Osteocyte (in vitro differentiated cells): ENCODE data around the gene GPC3. TPM values are rescaled to one million over a fixed set of nuclear protein-coding genes. Genes with fewer than 3 reads are reported as not detected.

Source experiments
- DNase-seq: peaks from one replicate; pipeline ENCODE4 v3.0.0; 2021; ENCODE audit warnings: mixed read lengths; ENCODE audit not compliant: unreplicated experiment; ENCODE audit errors: extremely low spot score
- H3K27ac Mint-ChIP-seq: one replicate; pipeline ENCODE4 v1.8.0; 2021; ENCODE audit warnings: mild to moderate bottlenecking, mixed read lengths; ENCODE audit not compliant: unreplicated experiment
- H3K27me3 Mint-ChIP-seq: one replicate; pipeline ENCODE4 v1.8.0; 2021; ENCODE audit warnings: mixed read lengths; ENCODE audit not compliant: unreplicated experiment
- H3K36me3 Mint-ChIP-seq: one replicate; pipeline ENCODE4 v1.8.0; 2021; ENCODE audit warnings: mixed read lengths; ENCODE audit not compliant: unreplicated experiment
- H3K4me1 Mint-ChIP-seq: one replicate; pipeline ENCODE4 v1.8.0; 2021; ENCODE audit warnings: mixed read lengths; ENCODE audit not compliant: unreplicated experiment
- H3K4me3 Mint-ChIP-seq: one replicate; pipeline ENCODE4 v1.8.0; 2021; ENCODE audit warnings: mild to moderate bottlenecking, moderate library complexity, mixed read lengths; ENCODE audit not compliant: unreplicated experiment
- H3K9me3 Mint-ChIP-seq: one replicate; pipeline ENCODE4 v1.8.0; 2021; ENCODE audit warnings: mixed read lengths; ENCODE audit not compliant: unreplicated experiment
- CTCF ChIP-seq: fragments of 200-600 bp; sonication (generic); IDR thresholded peaks from 2 replicates; pipeline ENCODE4 v1.5.0; 2021; ENCODE audit warnings: antibody characterized with exemption, mild to moderate bottlenecking, moderate library complexity
- total RNA-seq: library from RNA; stranded (reverse); gene quantifications from 2 replicates; pipeline ENCODE4 v1.2.1, GENCODE V29; 2021

GPC3 gene
- total RNA-seq, 1 donor from 2014 or later, result 19.6 TPM

GRCh38 chrX:133576876-133577275 is 408.5 kb downstream of the GPC3 start:
- no peaks in the 10 kb centered on the region for H3K36me3 Mint-ChIP-seq

GRCh38 chrX:133575501-133576136 is 409.8 kb downstream of the GPC3 start:
- no peak overlapping the region for H3K27ac Mint-ChIP-seq

More at GRCh38 chrX:133576876-133577275, 408.5 kb downstream of the GPC3 start:
- Mint-ChIP-seq H3K9me3 (peaks cover 18% of the 10 kb centered on the region), H3K27ac (no peak overlapping the region), H3K27me3 (peaks cover 3% of the 10 kb centered on the region), H3K4me1 (peaks cover 12% of the 10 kb centered on the region), H3K4me3 (no peak overlapping the region)
- no peak for DNase-seq
- TF ChIP-seq CTCF, result no peak

GRCh38 chrX:133574716-133575115 is 410.7 kb downstream of the GPC3 start:
- Mint-ChIP-seq H3K36me3 (no peaks in the 10 kb centered on the region), H3K27me3 (peaks cover 3% of the 10 kb centered on the region), H3K27ac (no peak overlapping the region), H3K4me1 (peaks cover 1% of the 10 kb centered on the region), H3K9me3 (peaks cover 19% of the 10 kb centered on the region), H3K4me3 (no peak overlapping the region)
- DNase-seq, result no peak
- TF ChIP-seq CTCF, result no peak

More at GRCh38 chrX:133575501-133576136, 409.8 kb downstream of the GPC3 start:
- Mint-ChIP-seq H3K36me3 (no peaks in the 10 kb centered on the region), H3K9me3 (peaks cover 19% of the 10 kb centered on the region), H3K27me3 (peaks cover 3% of the 10 kb centered on the region), H3K4me1 (peaks cover 10% of the 10 kb centered on the region), H3K4me3 (no peak overlapping the region)
- DNase-seq, result no peak
- TF ChIP-seq CTCF, result no peak

- no peaks in the 10 kb centered on the region for H3K27me3 Mint-ChIP-seq
- DNase-seq, result no peak
- peaks cover 19% of the 10 kb centered on the region for H3K9me3 Mint-ChIP-seq
- no peak for TF ChIP-seq CTCF
- H3K4me3 Mint-ChIP-seq, result no peak overlapping the region
- peaks cover 9% of the 10 kb centered on the region for H3K4me1 Mint-ChIP-seq
- no peak overlapping the region for H3K27ac Mint-ChIP-seq
- no peaks in the 10 kb centered on the region for H3K36me3 Mint-ChIP-seq
Measured at GRCh38 chrX:133570549-133570948, 414.8 kb downstream of the GPC3 start.

- H3K4me1 Mint-ChIP-seq, result peaks cover 9% of the 10 kb centered on the region
- H3K27ac Mint-ChIP-seq, result no peak overlapping the region
- no peak for DNase-seq
- H3K36me3 Mint-ChIP-seq, result no peaks in the 10 kb centered on the region
- H3K27me3 Mint-ChIP-seq, result no peaks in the 10 kb centered on the region
- TF ChIP-seq CTCF, result no peak
- H3K4me3 Mint-ChIP-seq, result no peak overlapping the region
- H3K9me3 Mint-ChIP-seq, result peaks cover 19% of the 10 kb centered on the region
Measured at GRCh38 chrX:133569217-133569616, 416.2 kb downstream of the GPC3 start.
